Karpas-422 (cell line): Measurements from ENCODE around the gene KCNG1. TPM values are rescaled to one million over a fixed set of nuclear protein-coding genes. Genes with fewer than 3 reads are reported as not detected.

Source experiments
- DNase-seq: peaks from one replicate; pipeline ENCODE4 v3.0.0-alpha.2; 2015
- H2AFZ ChIP-seq: fragments of 200-600 bp; sonication (generic); 2 replicates; pipeline ENCODE4 v1.6.1; 2014; ENCODE audit warnings: antibody characterized with exemption, low read length, mixed read lengths
- H3K27ac ChIP-seq: fragments of 200-600 bp; sonication (generic); 2 replicates; pipeline ENCODE4 v1.5.1; 2014; ENCODE audit warnings: mild to moderate bottlenecking, low read length, moderate library complexity
- H3K27me3 ChIP-seq: fragments of 200-600 bp; sonication (generic); 2 replicates; pipeline ENCODE4 v1.6.1; 2014; ENCODE audit warnings: low read length, mixed read lengths
- H3K36me3 ChIP-seq: fragments of 200-600 bp; sonication (generic); 2 replicates; pipeline ENCODE4 v1.6.1; 2014; ENCODE audit warnings: low read length, mixed read lengths; ENCODE audit not compliant: insufficient read depth
- H3K4me1 ChIP-seq: fragments of 200-600 bp; sonication (generic); 2 replicates; pipeline ENCODE4 v1.6.1; 2014; ENCODE audit warnings: mild to moderate bottlenecking, low read length, mixed read lengths
- H3K4me2 ChIP-seq: fragments of 200-600 bp; sonication (generic); 2 replicates; pipeline ENCODE4 v1.6.1; 2014; ENCODE audit warnings: low read length, low read depth, mild to moderate bottlenecking; ENCODE audit not compliant: poor library complexity, severe bottlenecking
- H3K4me3 ChIP-seq: fragments of 200-600 bp; sonication (generic); 2 replicates; pipeline ENCODE4 v1.5.1; 2014; ENCODE audit warnings: mild to moderate bottlenecking, antibody characterized with exemption, low read length, mixed read lengths
- H3K79me2 ChIP-seq: fragments of 200-600 bp; sonication (generic); 2 replicates; pipeline ENCODE4 v1.6.1; 2014; ENCODE audit warnings: mild to moderate bottlenecking, low read length, mixed read lengths
- H3K9ac ChIP-seq: fragments of 200-600 bp; sonication (generic); 2 replicates; pipeline ENCODE4 v1.6.0; 2014; ENCODE audit warnings: low read length
- H3K9me2 ChIP-seq: fragments of 200-600 bp; sonication (generic), shearing (Covaris generic); replicated peaks from 2 replicates; pipeline ENCODE4 v1.6.0; 2014; ENCODE audit warnings: mild to moderate bottlenecking, low read length, moderate library complexity; ENCODE audit not compliant: insufficient read depth
- H3K9me3 ChIP-seq: fragments of 300-700, 200-600 bp; sonication (generic); 2 replicates; pipeline ENCODE4 v1.6.1; 2014; ENCODE audit warnings: low read length, mixed read lengths
- H4K20me1 ChIP-seq: fragments of 200-600 bp; sonication (generic); 2 replicates; pipeline ENCODE4 v1.6.1; 2014; ENCODE audit warnings: mild to moderate bottlenecking, antibody characterized with exemption, low read length, low read depth; ENCODE audit not compliant: insufficient read depth
- total RNA-seq: library from RNA; depleted of rRNA; stranded (reverse); fragments of >200 nt; shearing (Covaris generic); gene quantifications from 2 replicates; pipeline ENCODE4 v1.2.3, GENCODE V29; 2014; ENCODE audit warnings: low replicate concordance

The KCNG1 gene
- total RNA-seq, 1 experiment from 2014 or later: not detected

DNA sequence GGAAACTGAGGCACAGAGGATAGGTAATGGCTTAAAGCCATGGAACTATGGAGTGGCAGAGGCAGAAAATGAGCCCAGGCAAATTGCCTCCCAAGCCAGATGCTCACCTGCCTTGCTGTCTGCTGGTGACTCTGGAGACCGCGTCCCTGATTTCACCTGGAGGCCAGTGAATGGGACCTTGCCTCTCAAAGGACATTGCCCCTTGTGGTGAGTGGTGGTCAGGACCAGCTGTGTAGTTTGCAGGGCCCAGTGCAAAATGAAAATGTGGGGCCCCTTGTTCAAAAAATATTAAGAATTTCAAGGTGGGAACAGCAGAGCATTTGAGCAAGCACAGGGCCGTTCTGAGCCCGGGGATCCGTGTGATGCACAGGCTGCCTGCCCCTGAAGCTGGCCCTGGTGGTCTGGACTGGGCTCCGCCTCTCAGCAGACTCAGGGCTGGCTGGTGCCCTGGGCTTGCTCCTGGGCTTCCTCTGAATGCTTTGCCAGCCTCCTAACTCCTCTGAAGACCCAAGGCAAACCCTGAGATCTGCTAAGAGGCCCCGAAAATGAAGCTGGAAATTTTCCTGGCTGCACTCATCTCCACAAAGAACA lies 19.8 kb upstream of the KCNG1 start:
- no peak overlapping the region for H2AFZ ChIP-seq
- no peaks in the 10 kb centered on the region for H4K20me1 ChIP-seq
- no peak overlapping the region for H3K9ac ChIP-seq
- DNase-seq: no peak
- H3K9me3 ChIP-seq: peaks cover 4% of the 10 kb centered on the region
- H3K27me3 ChIP-seq: peaks cover 5% of the 10 kb centered on the region; the same call in 1 of the 2 replicates
- H3K4me3 ChIP-seq: no peak overlapping the region
- H3K27ac ChIP-seq: no peak overlapping the region
- H3K36me3 ChIP-seq: no peaks in the 10 kb centered on the region
- H3K4me2 ChIP-seq: no peak overlapping the region
- H3K4me1 ChIP-seq: no peaks in the 10 kb centered on the region
- H3K9me2 ChIP-seq: no peaks in the 10 kb centered on the region
- no peaks in the 10 kb centered on the region for H3K79me2 ChIP-seq

DNA sequence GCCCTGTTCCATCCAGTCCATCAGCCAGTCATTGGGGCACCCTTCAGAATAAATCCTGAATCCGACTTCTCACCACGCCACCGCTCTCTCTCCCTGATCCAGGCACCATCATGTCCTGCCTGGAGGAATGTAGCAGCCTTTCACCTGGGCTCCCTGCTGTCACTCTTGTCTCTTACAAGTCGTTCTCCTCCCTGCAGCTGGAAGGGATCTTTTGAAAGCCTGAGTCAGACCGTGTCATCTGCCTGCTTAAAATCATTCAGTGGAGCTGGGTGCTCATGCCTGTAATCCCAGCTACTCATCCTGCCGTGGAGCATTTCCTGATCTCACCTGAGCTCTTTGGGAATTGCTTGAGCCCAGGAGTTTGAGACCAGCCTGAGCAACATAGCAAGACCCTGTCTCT lies 19.2 kb upstream of the KCNG1 start:
- no peaks in the 10 kb centered on the region for H4K20me1 ChIP-seq
- no peak overlapping the region for H2AFZ ChIP-seq
- H3K27me3 ChIP-seq: peaks cover 5% of the 10 kb centered on the region; the same call in 1 of the 2 replicates
- H3K4me1 ChIP-seq: no peaks in the 10 kb centered on the region
- no peaks in the 10 kb centered on the region for H3K36me3 ChIP-seq
- no peaks in the 10 kb centered on the region for H3K9me2 ChIP-seq
- no peak overlapping the region for H3K9ac ChIP-seq
- no peak overlapping the region for H3K4me2 ChIP-seq
- no peak overlapping the region for H3K27ac ChIP-seq
- DNase-seq: no peak
- H3K79me2 ChIP-seq: no peaks in the 10 kb centered on the region
- peaks cover 4% of the 10 kb centered on the region for H3K9me3 ChIP-seq
- H3K4me3 ChIP-seq: no peak overlapping the region

DNA sequence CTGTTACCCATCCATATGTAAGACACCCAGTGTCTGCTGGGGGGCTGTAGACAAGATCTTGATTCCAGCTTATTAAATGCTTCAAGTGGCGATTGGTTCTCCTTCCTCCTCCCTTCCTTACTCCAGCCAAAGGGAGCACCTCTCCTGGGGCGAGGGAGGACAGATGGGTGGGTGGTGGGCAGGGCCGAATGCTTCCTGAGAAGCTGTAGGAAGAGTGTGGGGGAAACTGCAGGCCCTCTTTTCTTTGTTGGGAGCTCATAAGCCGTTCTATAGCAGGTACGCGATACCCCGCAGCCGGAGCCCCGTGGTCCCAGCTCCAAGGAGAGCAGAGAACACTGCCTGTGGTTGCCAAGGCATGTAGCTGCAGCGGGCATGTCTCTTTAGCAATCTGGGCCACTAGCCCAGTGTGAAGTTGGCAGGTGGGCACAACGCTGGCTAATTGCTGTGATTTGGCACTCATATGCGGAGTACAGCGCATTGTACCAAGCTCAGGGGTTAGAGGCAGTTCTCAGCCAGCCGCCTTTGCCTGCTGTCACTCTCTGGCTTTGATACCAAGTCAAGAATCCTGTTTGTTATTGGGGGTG lies 14.7 kb upstream of the KCNG1 start:
- no peaks in the 10 kb centered on the region for H4K20me1 ChIP-seq
- no peak overlapping the region for H3K4me2 ChIP-seq
- H3K4me3 ChIP-seq: no peak overlapping the region
- no peaks in the 10 kb centered on the region for H3K9me2 ChIP-seq
- no peak for DNase-seq
- no peaks in the 10 kb centered on the region for H3K27me3 ChIP-seq
- no peaks in the 10 kb centered on the region for H3K9me3 ChIP-seq
- H3K79me2 ChIP-seq: no peaks in the 10 kb centered on the region
- no peaks in the 10 kb centered on the region for H3K36me3 ChIP-seq
- no peak overlapping the region for H3K27ac ChIP-seq
- H3K4me1 ChIP-seq: no peaks in the 10 kb centered on the region
- H3K9ac ChIP-seq: no peak overlapping the region
- H2AFZ ChIP-seq: no peak overlapping the region

DNA sequence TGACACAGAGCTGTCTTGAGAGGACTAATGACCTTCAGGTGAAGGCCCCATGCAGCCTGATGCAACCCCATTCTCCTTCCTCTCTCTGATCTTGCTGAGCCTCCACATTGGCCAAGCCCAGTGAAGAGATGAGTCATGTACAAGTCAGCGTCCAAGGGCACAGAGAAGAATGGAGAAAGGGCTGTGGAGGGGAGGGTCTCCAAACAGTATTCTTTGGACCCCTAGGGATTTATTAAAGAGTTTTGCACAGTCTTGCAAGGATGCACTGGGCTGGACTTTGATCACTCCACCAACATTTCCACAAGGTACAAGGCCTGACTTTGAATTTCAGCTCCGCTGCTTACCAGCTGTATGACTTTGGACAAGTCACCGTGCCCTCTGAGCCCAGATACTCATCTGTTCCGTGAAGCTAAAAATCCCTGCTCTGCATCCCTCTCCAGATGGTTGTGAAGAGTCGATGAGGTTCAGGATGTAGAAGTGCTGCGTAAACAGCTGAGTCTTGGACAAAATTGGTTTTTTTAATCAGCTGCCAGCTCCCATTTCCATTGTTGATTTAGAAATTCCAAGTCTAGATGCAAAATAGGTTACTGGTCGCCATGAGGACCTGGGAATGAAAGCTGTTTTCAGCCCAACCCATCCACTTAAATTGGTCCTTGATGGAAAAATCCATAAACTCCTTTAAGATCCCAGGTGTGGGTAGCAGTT lies 14.1 kb upstream of the KCNG1 start:
- Histone ChIP-seq H2AFZ (no peak overlapping the region), H3K4me3 (no peak overlapping the region), H3K9me3 (no peaks in the 10 kb centered on the region), H3K4me1 (no peaks in the 10 kb centered on the region), H4K20me1 (no peaks in the 10 kb centered on the region), H3K79me2 (no peaks in the 10 kb centered on the region), H3K27ac (no peak overlapping the region), H3K27me3 (no peaks in the 10 kb centered on the region), H3K4me2 (no peak overlapping the region), H3K36me3 (no peaks in the 10 kb centered on the region), H3K9me2 (no peaks in the 10 kb centered on the region), H3K9ac (no peak overlapping the region)
- no peak for DNase-seq

DNA sequence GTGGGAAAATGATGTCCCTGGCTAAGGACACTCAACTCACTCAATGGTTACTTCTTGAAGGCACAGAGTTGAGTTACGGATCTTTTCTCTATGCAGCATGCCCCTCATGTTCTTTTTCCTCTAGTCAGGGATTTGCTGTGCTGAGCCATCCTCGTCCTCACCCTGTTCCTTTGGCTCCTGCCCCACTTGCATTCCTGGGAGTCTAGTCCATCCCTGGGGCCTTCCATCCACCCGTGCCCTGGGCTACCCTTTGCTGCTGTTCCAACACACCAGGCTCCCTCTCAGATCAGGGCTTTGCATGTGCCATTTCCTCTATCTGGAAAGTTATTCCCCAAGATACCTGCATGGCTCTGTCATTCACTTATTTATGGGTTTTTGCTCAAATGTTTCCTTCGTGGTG lies 13.3 kb upstream of the KCNG1 start:
- no peaks in the 10 kb centered on the region for H3K9me3 ChIP-seq
- no peaks in the 10 kb centered on the region for H3K79me2 ChIP-seq
- H3K4me2 ChIP-seq: no peak overlapping the region
- H3K4me1 ChIP-seq: no peaks in the 10 kb centered on the region
- no peaks in the 10 kb centered on the region for H3K27me3 ChIP-seq
- H3K36me3 ChIP-seq: no peaks in the 10 kb centered on the region
- H4K20me1 ChIP-seq: no peaks in the 10 kb centered on the region
- no peak overlapping the region for H2AFZ ChIP-seq
- DNase-seq: no peak
- no peak overlapping the region for H3K27ac ChIP-seq
- no peak overlapping the region for H3K4me3 ChIP-seq
- H3K9ac ChIP-seq: no peak overlapping the region
- no peaks in the 10 kb centered on the region for H3K9me2 ChIP-seq

DNA sequence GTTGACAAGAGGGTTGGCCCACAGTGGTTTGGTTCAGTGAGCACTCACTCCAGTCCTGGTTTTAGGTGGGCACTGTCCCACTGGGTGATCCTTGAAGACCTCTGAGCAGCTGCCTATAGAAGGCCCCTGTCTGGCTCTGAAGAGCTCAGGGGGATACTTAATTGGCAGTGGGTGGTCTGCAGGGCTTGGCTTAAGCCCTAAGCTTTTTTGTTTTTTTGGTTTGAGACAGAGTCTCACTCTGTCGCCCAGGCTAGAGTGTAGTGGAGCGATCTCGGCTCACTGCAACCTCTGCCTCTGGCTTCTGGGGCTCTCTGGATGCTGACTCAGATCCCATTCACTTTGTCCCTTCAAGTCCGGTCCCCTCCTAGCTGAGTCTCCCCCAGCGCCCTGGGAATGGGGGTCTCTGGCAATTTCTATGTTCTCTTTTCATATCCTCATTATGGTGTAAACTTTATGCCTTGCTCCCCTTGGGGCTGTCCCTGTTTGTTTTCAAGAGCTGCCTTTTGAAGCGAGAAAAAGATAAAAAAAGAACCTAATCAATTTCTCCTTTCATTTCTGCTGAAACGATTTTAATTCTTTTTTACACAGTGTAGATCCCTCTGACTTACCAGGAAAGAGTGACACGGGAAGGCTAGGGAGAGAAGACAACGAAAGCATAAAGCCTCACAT lies 12.2 kb upstream of the KCNG1 start:
- Histone ChIP-seq H3K9me2 (no peaks in the 10 kb centered on the region), H3K9ac (no peak overlapping the region), H3K4me2 (no peak overlapping the region), H3K36me3 (no peaks in the 10 kb centered on the region), H3K27ac (no peak overlapping the region), H3K79me2 (no peaks in the 10 kb centered on the region), H2AFZ (no peak overlapping the region), H3K27me3 (no peaks in the 10 kb centered on the region), H4K20me1 (no peaks in the 10 kb centered on the region), H3K4me1 (no peaks in the 10 kb centered on the region), H3K4me3 (no peak overlapping the region), H3K9me3 (no peaks in the 10 kb centered on the region)
- DNase-seq: no peak

DNA sequence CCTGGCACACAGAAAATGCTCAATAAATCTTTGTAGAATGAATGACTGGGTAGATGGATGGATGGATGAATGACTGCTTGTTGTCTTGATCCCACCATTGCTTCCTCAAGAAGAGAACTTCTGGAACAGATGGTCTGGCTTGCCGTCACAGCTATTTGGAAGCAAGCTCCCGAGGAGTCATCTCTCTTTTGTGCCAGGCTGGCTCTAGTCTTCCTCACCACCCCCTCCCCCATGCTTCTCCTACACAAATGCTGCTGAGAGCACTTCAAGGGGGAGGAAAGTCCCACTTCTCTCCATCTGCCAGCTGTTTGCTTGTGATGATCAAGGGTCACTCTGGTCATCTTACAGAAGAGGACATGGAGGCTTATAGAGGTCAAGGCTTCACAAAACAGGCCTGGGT lies 11.6 kb upstream of the KCNG1 start:
- no peaks in the 10 kb centered on the region for H3K36me3 ChIP-seq
- DNase-seq: no peak
- H3K4me3 ChIP-seq: no peak overlapping the region
- no peak overlapping the region for H2AFZ ChIP-seq
- H3K27ac ChIP-seq: no peak overlapping the region
- H3K79me2 ChIP-seq: no peaks in the 10 kb centered on the region
- no peak overlapping the region for H3K4me2 ChIP-seq
- H3K9ac ChIP-seq: no peak overlapping the region
- H3K27me3 ChIP-seq: no peaks in the 10 kb centered on the region
- no peaks in the 10 kb centered on the region for H3K9me3 ChIP-seq
- no peaks in the 10 kb centered on the region for H3K9me2 ChIP-seq
- no peaks in the 10 kb centered on the region for H3K4me1 ChIP-seq
- no peaks in the 10 kb centered on the region for H4K20me1 ChIP-seq
